Astrocyte of the spinal cord (primary cell): ENCODE data around the gene SLC8A1.

Source experiments
- DNase-seq: peaks from one replicate; pipeline ENCODE4 v3.0.0; 2011; ENCODE audit warnings: low read depth, low spot score
- H3K4me3 ChIP-seq: 2 replicates; pipeline ENCODE4 v1.5.1; 2011; ENCODE audit warnings: low read depth, mild to moderate bottlenecking, low read length, moderate library complexity
- CTCF ChIP-seq: IDR thresholded peaks from 2 replicates; pipeline ENCODE4 v1.5.1; 2012; ENCODE audit warnings: low read depth, mild to moderate bottlenecking, low read length, inconsistent platforms
- in situ Hi-C: cut with HindIII; loops from 2 replicates; pipeline ENCODE4 v1.10.0; 2017; ENCODE audit warnings: low sequenced_read_pairs

The SLC8A1 gene

GRCh38 chr2:40224318-40224717 lies 227.6 kb downstream of the SLC8A1 start:
- DNase-seq = no peak
- in situ Hi-C loops = no loop called here
- TF ChIP-seq CTCF = no peak
- no peak overlapping the region for H3K4me3 ChIP-seq

- DNase-seq = peak; percentile 49
- TF ChIP-seq CTCF = no peak
- in situ Hi-C loops = no loop called here
- H3K4me3 ChIP-seq = no peak overlapping the region
These were observed 231.5 kb downstream of the SLC8A1 start for GRCh38 chr2:40220177-40220925.

GRCh38 chr2:40219141-40219540 lies 232.7 kb downstream of the SLC8A1 start:
- in situ Hi-C loops = no loop called here
- no peak for TF ChIP-seq CTCF
- no peak for DNase-seq
- no peak overlapping the region for H3K4me3 ChIP-seq

- in situ Hi-C loops = no loop called here
These were observed 233.2 kb downstream of the SLC8A1 start for GRCh38 chr2:40218679-40219078.

GRCh38 chr2:40213619-40214018 lies 238.3 kb downstream of the SLC8A1 start:
- no peak overlapping the region for H3K4me3 ChIP-seq
- in situ Hi-C loops = no loop called here
- DNase-seq = no peak
- no peak for TF ChIP-seq CTCF

More at GRCh38 chr2:40218679-40219078, 233.2 kb downstream of the SLC8A1 start:
- peak; percentile 47 for DNase-seq
- H3K4me3 ChIP-seq = no peak overlapping the region
- TF ChIP-seq CTCF = no peak

GRCh38 chr2:40213071-40213470 lies 238.8 kb downstream of the SLC8A1 start:
- in situ Hi-C loops = no loop called here
- DNase-seq = peak; percentile 56
- no peak overlapping the region for H3K4me3 ChIP-seq
- peak; percentile 62 for TF ChIP-seq CTCF
